Left lung (tissue), 10 donors: Measurements from ENCODE around the gene ZNF436. TPM values are rescaled to one million over a fixed set of nuclear protein-coding genes. Genes with fewer than 3 reads are reported as not detected.

Experiments
- ATAC-seq: fragments of 200-7000 bp; cut with Tn5 transposase; one replicate; pipeline ENCODE4 v1.9.1; 2020; ENCODE audit warnings: moderate library complexity
- DNase-seq, 4 donors: peaks; one replicate each; pipeline ENCODE4 v3.0.0-alpha.2; 2013 to 2020
- H3K27ac ChIP-seq, 2 donors: fragments of 200-600 bp; sonication (generic) in 1 of 2; one replicate each; pipeline versions ENCODE4 v1.5.0 to v1.8.0; 2020 to 2021
- H3K27me3 ChIP-seq, 2 donors: fragments of 200-600 bp; sonication (generic) in 1 of 2; one replicate each; pipeline versions ENCODE4 v1.5.0 to v1.8.0; 2020 to 2021
- H3K36me3 ChIP-seq, 2 donors: fragments of 200-600 bp; sonication (generic) in 1 of 2; one replicate each; pipeline versions ENCODE4 v1.5.0 to v1.8.0; 2020 to 2021
- H3K4me1 ChIP-seq, 2 donors: fragments of 200-600 bp; one replicate each; pipeline ENCODE4 v1.8.0; 2021
- H3K4me3 ChIP-seq, 2 donors: fragments of 200-600 bp; sonication (generic) in 1 of 2; one replicate each; pipeline versions ENCODE4 v1.5.0 to v1.8.0; 2020 to 2021; ENCODE audit warnings: mild to moderate bottlenecking in 1 of 2
- H3K9me3 ChIP-seq, 2 donors: fragments of 200-600 bp; sonication (generic) in 1 of 2; one replicate each; pipeline versions ENCODE4 v1.5.0 to v1.8.0; 2020 to 2021
- intact Hi-C, 2 donors: fragments of 100-400 bp; cut with DNase I; formaldehyde crosslinking; loops; one replicate each; pipeline versions ENCODE4 v1.11.2 to v1.14.2; 2022
- polyA plus RNA-seq, 6 donors: library from polyadenylated mRNA; unstranded; fragments of 120-200 nt; gene quantifications; one replicate each; pipeline ENCODE4 v1.2.1, GENCODE V29; 2013; ENCODE audit not compliant: insufficient read length in 6 of 6
- total RNA-seq, 2 donors: library from RNA; stranded (reverse); fragmentation: NEBNext Ultra II Directional; extraction: Animal tissue kit (Norgen Biotek cat#: 25700); gene quantifications; one replicate each; pipeline ENCODE4 v1.2.1, GENCODE V29; 2021
- TF ChIP-seq, protein P1 (sequence below), 2 donors: fragments of 200-600 bp; sonication (generic) in 1 of 2; IDR thresholded peaks; one replicate each; pipeline versions ENCODE4 v1.5.0 to v1.8.0; 2021; ENCODE audit warnings: antibody characterized with exemption in 2 of 2
- donor health status: DM: no; HTN: yes; CAD: no.
- donor health status: DM: no; HTN: no; CAD: no.

The ZNF436 gene
- total and polyA plus RNA-seq, 8 donors = 9.2 to 38.8 (median 32.7) TPM

DNA sequence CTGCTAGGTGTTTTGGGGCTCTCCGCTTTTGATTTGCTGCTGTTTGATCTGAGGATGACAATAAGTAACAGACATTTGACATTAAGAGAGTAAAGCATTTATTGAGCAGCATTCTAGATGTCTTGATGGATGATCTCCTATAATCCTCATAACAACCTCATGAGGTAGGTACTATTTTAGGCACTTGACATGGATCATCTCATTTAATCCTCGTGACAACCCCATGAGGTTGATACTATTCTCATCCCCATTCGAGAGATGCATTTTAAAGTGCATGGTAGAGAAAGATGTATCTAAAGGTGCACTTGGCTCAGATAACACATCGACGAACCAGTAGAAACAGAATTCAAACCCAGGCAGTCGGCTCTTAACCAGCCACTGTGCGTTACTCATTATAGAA is 28.3 kb upstream of the ZNF436 start:
- no peak overlapping the region for H3K4me3 ChIP-seq
- no peaks in the 10 kb centered on the region for H3K9me3 ChIP-seq
- no peaks in the 10 kb centered on the region for H3K36me3 ChIP-seq
- no peaks in the 10 kb centered on the region for H3K27me3 ChIP-seq
- TF ChIP-seq, protein P1, sequence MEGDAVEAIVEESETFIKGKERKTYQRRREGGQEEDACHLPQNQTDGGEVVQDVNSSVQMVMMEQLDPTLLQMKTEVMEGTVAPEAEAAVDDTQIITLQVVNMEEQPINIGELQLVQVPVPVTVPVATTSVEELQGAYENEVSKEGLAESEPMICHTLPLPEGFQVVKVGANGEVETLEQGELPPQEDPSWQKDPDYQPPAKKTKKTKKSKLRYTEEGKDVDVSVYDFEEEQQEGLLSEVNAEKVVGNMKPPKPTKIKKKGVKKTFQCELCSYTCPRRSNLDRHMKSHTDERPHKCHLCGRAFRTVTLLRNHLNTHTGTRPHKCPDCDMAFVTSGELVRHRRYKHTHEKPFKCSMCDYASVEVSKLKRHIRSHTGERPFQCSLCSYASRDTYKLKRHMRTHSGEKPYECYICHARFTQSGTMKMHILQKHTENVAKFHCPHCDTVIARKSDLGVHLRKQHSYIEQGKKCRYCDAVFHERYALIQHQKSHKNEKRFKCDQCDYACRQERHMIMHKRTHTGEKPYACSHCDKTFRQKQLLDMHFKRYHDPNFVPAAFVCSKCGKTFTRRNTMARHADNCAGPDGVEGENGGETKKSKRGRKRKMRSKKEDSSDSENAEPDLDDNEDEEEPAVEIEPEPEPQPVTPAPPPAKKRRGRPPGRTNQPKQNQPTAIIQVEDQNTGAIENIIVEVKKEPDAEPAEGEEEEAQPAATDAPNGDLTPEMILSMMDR (IDR thresholded peaks at IDR 0.05) = no peak
- H3K27ac ChIP-seq = no peak overlapping the region
- intact Hi-C loops = no loop called here
- peaks cover 16 to 25% of the 10 kb centered on the region in 2 donors for H3K4me1 ChIP-seq
- ATAC-seq = no peak
- no peak for DNase-seq

DNA sequence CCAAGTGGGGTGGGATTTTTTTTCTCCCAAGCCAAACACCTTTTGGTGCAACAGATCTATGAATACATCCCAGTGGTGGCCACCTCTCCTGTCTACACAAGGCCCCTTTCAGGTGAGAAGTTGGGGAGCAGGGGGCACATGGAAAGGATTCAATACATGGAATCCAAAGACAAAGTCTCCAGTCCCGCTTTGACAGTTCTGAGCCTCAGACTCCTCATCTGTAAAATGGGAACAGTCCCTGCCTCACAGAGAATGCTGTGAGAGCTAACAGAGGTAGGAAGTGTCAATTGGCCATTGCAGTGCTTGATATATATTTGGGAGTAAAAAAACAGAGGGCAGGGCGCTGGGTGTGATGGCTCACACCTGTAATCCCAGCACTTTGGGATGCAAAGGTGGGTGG is 26.7 kb upstream of the ZNF436 start:
- no peaks in the 10 kb centered on the region for H3K9me3 ChIP-seq
- H3K27me3 ChIP-seq = no peaks in the 10 kb centered on the region
- DNase-seq (no peak), ATAC-seq (no peak)
- intact Hi-C loops = no loop called here
- H3K4me1 ChIP-seq = peaks cover 14 to 19% of the 10 kb centered on the region in 2 donors
- TF ChIP-seq, protein P1 (IDR thresholded peaks at IDR 0.05) = no peak
- no peak overlapping the region for H3K4me3 ChIP-seq
- H3K36me3 ChIP-seq = no peaks in the 10 kb centered on the region
- no peak overlapping the region for H3K27ac ChIP-seq

DNA sequence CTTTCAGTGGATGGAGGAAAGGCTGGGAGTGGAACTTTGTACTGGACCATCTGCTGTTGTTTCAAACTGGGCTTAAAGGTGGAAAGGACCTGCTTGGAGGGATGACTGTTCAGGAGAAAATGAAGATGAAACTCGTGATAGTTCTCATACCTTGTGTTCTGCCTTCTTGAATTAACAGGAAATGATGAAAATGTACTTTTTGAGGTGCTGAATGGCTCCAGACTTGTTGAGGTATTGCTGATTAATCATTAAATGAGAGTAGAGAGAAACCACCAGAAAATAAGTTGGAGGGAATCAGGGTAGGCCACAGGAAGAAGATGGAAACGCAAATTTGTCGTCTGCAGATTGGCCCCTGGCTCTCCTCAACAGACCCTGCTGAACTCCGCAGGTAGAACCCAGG is 26.2 kb upstream of the ZNF436 start:
- ATAC-seq (no peak), DNase-seq (no peak)
- Histone ChIP-seq H3K4me1 (peaks cover 14 to 17% of the 10 kb centered on the region in 2 donors), H3K27ac (no peak overlapping the region), H3K4me3 (no peak overlapping the region), H3K36me3 (no peaks in the 10 kb centered on the region), H3K9me3 (no peaks in the 10 kb centered on the region), H3K27me3 (no peaks in the 10 kb centered on the region)
- intact Hi-C loops = no loop called here
- TF ChIP-seq, protein P1 (IDR thresholded peaks at IDR 0.05) = no peak

DNA sequence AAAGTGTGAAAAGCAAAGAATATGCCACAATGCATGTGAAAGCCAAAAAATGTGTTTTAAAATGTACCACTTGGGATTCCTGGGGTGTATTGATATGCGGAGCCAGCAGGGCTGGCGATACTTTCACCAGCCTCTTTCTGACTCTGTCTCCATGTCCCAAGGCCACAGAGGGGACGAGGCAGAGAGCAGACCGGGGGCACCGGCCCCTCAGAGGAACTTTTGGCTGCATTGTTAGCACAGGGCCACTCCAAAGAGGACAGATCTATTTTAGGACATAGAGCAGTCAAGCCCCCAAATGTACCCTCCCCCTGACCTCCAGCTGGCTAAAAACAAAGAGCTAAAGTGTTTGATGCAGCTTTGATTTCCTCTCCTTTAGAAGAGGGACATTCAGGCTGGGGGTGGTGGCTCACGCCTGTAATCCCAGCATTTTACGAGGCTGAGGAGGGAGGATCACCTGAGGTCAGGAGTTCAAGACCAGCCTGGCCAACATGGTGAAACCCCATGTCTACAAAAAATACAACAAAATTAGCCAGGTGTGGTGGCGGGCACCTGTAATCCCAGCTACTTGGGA is 25.6 kb upstream of the ZNF436 start:
- Histone ChIP-seq H3K4me3 (no peak overlapping the region), H3K4me1 (peaks cover 11 to 14% of the 10 kb centered on the region in 2 donors), H3K27ac (peak overlapping the region; percentile 66 to 70), H3K9me3 (no peaks in the 10 kb centered on the region), H3K36me3 (no peaks in the 10 kb centered on the region), H3K27me3 (no peaks in the 10 kb centered on the region)
- intact Hi-C loops = no loop called here
- DNase-seq (no peak), ATAC-seq (no peak)
- TF ChIP-seq, protein P1 (IDR thresholded peaks at IDR 0.05) = no peak

DNA sequence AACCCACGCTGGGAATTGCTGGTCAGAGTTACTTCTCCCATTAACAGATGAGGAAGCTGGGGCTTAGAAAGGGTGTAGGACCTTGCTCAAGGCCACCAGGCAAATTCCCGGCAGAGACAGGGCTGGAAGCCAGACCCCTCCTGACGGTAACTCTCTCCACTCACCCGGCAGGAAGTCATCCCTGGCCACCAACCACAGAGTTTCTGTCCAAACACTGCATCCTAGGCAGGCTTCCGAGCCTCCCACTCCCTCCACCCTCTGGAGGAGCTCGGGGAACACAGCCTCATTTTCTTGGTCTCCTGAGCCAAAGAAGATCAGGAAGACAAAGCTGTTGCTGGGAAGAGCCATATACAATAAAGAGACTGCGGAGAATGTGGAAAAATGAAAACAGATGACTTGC is 25.0 kb upstream of the ZNF436 start:
- intact Hi-C loops = no loop called here
- Histone ChIP-seq H3K4me1 (peaks cover 11 to 14% of the 10 kb centered on the region in 2 donors), H3K4me3 (no peak overlapping the region), H3K27me3 (no peaks in the 10 kb centered on the region), H3K36me3 (no peaks in the 10 kb centered on the region), H3K27ac (peak overlapping the region; percentile 66 to 70), H3K9me3 (no peaks in the 10 kb centered on the region)
- DNase-seq (peak in 3 of 4 donors; percentile 23 to 68 (median 64)), ATAC-seq (peak; percentile 75)
- TF ChIP-seq, protein P1 (IDR thresholded peaks at IDR 0.05) = no peak
